HL-60 (cell line): ENCODE results near the gene EIF1AD.
"Not testable (repeated sequence)": the region's sequence is repeated elsewhere in the genome, so short reads cannot be mapped to it uniquely, and the experiment has no call there.

Experiments
- DNase-seq, 2 experiments: peaks; one replicate each; pipeline ENCODE4 v3.0.0-alpha.2; 2010 to 2020; ENCODE audit warnings: low read depth in 1 of 2, low spot score in 1 of 2
- H3K27ac ChIP-seq: fragments of 250-450 bp; sonication (Bioruptor Pico); replicated peaks from 2 replicates; pipeline ENCODE4 v1.5.1; 2020; ENCODE audit warnings: mild to moderate bottlenecking, moderate library complexity
- H3K27me3 ChIP-seq: fragments of 250-450 bp; sonication (Bioruptor Pico); 2 replicates; pipeline ENCODE4 v1.5.1; 2021; ENCODE audit warnings: mild to moderate bottlenecking, moderate library complexity; ENCODE audit not compliant: insufficient read depth, poor library complexity, severe bottlenecking
- H3K4me3 ChIP-seq: replicated peaks from 2 replicates; pipeline ENCODE4 v1.5.1; 2011; ENCODE audit warnings: mild to moderate bottlenecking, control low read depth, low read length; ENCODE audit not compliant: insufficient read depth
- GABPA ChIP-seq: IDR thresholded peaks from 2 replicates; pipeline ENCODE4 v1.6.1; 2012; ENCODE audit warnings: low read depth
- POLR2AphosphoS5 ChIP-seq: IDR thresholded peaks from 2 replicates; pipeline ENCODE4 v1.6.1; 2012; ENCODE audit warnings: low read depth
- SPI1 ChIP-seq: IDR thresholded peaks from 2 replicates; pipeline ENCODE4 v1.6.1; 2012; ENCODE audit warnings: low read depth, mild to moderate bottlenecking, borderline replicate concordance
- TF ChIP-seq, protein P1 (sequence below): IDR thresholded peaks from one replicate; pipeline ENCODE4 v1.5.1; 2011; ENCODE audit warnings: low read length, control low read depth, inconsistent platforms; ENCODE audit not compliant: insufficient read depth
- TF ChIP-seq, protein P2 (sequence below): IDR thresholded peaks from 2 replicates; pipeline ENCODE4 v1.6.1; 2012; ENCODE audit warnings: low read depth; ENCODE audit not compliant: insufficient replicate concordance

The EIF1AD gene

DNA sequence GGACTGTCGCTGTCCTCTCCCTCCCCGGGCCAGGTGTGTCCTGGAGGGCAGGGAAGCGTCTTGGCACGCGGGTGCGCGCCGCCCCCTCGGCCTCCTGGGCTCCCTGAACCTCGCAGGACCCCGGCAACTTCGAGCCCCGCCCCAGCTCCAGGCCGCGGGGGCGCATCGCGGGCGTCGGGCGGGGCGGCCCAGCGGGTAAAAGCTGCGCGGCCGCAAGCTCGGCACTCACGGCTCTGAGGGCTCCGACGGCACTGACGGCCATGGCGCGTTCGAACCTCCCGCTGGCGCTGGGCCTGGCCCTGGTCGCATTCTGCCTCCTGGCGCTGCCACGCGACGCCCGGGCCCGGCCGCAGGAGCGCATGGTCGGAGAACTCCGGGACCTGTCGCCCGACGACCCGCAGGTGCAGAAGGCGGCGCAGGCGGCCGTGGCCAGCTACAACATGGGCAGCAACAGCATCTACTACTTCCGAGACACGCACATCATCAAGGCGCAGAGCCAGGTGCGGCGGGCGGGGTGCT, 9.9 kb upstream of the EIF1AD start, which contains the start of gene CST6:
Gene CST6, plus strand, starts transcription at position 224 of the 519 bp plus-strand sequence. Its CDS starts 37 bp downstream, at position 261.
- H3K27ac ChIP-seq: no peak within 1 kb of the TSS
- peaks cover 9% of the 10 kb centered on the region for H3K27me3 ChIP-seq
- DNase-seq: no peak
- TF ChIP-seq SPI1: no peak
- no peak for TF ChIP-seq GABPA
- no peak within 1 kb of the TSS for H3K4me3 ChIP-seq

DNA sequence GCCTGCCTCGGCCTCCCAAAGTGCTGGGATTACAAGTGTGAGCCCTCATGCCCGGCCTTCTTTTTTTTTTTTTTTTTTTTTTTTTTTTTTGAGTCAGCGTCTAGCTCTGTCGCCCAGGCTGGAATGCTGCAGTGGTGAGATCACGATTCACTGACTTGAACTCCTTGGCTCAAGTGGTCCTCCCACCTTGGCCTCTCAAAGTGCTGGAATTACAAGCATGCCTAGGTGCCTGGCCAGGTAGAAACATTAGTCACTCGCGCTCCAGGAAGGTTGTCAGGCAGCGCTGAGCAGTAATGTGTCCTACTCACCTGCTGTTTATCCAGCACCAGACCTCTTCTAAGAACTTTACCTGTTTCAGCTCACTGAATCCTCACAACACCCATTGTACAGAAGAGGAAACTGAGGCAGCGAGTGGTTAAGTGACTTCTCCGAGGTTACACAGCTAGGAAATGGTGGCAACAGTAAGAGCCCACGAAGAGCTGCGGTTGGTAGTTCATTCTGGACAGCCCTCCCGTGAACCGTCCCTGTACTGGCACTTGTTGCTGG, 9.4 kb upstream of the EIF1AD start:
- Histone ChIP-seq H3K27ac (no peak overlapping the region), H3K4me3 (no peak overlapping the region), H3K27me3 (peaks cover 9% of the 10 kb centered on the region)
- TF ChIP-seq POLR2AphosphoS5: no peak
- TF ChIP-seq, protein P1, sequence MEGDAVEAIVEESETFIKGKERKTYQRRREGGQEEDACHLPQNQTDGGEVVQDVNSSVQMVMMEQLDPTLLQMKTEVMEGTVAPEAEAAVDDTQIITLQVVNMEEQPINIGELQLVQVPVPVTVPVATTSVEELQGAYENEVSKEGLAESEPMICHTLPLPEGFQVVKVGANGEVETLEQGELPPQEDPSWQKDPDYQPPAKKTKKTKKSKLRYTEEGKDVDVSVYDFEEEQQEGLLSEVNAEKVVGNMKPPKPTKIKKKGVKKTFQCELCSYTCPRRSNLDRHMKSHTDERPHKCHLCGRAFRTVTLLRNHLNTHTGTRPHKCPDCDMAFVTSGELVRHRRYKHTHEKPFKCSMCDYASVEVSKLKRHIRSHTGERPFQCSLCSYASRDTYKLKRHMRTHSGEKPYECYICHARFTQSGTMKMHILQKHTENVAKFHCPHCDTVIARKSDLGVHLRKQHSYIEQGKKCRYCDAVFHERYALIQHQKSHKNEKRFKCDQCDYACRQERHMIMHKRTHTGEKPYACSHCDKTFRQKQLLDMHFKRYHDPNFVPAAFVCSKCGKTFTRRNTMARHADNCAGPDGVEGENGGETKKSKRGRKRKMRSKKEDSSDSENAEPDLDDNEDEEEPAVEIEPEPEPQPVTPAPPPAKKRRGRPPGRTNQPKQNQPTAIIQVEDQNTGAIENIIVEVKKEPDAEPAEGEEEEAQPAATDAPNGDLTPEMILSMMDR: no peak
- TF ChIP-seq, protein P2, sequence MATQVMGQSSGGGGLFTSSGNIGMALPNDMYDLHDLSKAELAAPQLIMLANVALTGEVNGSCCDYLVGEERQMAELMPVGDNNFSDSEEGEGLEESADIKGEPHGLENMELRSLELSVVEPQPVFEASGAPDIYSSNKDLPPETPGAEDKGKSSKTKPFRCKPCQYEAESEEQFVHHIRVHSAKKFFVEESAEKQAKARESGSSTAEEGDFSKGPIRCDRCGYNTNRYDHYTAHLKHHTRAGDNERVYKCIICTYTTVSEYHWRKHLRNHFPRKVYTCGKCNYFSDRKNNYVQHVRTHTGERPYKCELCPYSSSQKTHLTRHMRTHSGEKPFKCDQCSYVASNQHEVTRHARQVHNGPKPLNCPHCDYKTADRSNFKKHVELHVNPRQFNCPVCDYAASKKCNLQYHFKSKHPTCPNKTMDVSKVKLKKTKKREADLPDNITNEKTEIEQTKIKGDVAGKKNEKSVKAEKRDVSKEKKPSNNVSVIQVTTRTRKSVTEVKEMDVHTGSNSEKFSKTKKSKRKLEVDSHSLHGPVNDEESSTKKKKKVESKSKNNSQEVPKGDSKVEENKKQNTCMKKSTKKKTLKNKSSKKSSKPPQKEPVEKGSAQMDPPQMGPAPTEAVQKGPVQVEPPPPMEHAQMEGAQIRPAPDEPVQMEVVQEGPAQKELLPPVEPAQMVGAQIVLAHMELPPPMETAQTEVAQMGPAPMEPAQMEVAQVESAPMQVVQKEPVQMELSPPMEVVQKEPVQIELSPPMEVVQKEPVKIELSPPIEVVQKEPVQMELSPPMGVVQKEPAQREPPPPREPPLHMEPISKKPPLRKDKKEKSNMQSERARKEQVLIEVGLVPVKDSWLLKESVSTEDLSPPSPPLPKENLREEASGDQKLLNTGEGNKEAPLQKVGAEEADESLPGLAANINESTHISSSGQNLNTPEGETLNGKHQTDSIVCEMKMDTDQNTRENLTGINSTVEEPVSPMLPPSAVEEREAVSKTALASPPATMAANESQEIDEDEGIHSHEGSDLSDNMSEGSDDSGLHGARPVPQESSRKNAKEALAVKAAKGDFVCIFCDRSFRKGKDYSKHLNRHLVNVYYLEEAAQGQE: no peak
- no peak for DNase-seq

GRCh38 chr11:66010036-66010435, 8.1 kb upstream of the EIF1AD start:
- DNase-seq, H3K27me3 ChIP-seq, H3K27ac ChIP-seq, H3K4me3 ChIP-seq: not testable (repeated sequence)

GRCh38 chr11:66008468-66009101, 6.6 kb upstream of the EIF1AD start:
- no peak overlapping the region for H3K27ac ChIP-seq
- H3K4me3 ChIP-seq: no peak overlapping the region
- H3K27me3 ChIP-seq: peaks cover 9% of the 10 kb centered on the region
- TF ChIP-seq POLR2AphosphoS5: no peak
- TF ChIP-seq, protein P2: no peak
- TF ChIP-seq, protein P1: no peak
- no peak for TF ChIP-seq SPI1
- TF ChIP-seq GABPA: no peak
- no peak for DNase-seq

- peaks cover 9% of the 10 kb centered on the region for H3K27me3 ChIP-seq
- no peak for DNase-seq
Observed at GRCh38 chr11:66008095-66008467, 6.1 kb upstream of the EIF1AD start.

More at GRCh38 chr11:66008095-66008467, 6.1 kb upstream of the EIF1AD start:
- H3K4me3 ChIP-seq: no peak overlapping the region
- H3K27ac ChIP-seq: no peak overlapping the region
- TF ChIP-seq SPI1: no peak
- TF ChIP-seq, protein P2: no peak
- TF ChIP-seq, protein P1: no peak
- no peak for TF ChIP-seq GABPA
- TF ChIP-seq POLR2AphosphoS5: no peak
